Measurements from ENCODE around the gene ABCA4.
A peak's percentile ranks its signal among the peaks of the same experiment; 100 is the strongest.

The ABCA4 gene

GRCh38 chr1:94079989-94080388 lies 41.0 kb downstream of the ABCA4 start:
- FAIRE-seq = no peak

- FAIRE-seq = no peak
Measured at GRCh38 chr1:94079080-94079940, 41.6 kb downstream of the ABCA4 start.

GRCh38 chr1:94072840-94073522 lies 48.0 kb downstream of the ABCA4 start:
- no peak for FAIRE-seq

- no peak for FAIRE-seq
Measured at GRCh38 chr1:94071976-94072375, 49.0 kb downstream of the ABCA4 start.

- FAIRE-seq = no peak
Measured at GRCh38 chr1:94071391-94071790, 49.6 kb downstream of the ABCA4 start.

- no peak for FAIRE-seq
Measured at GRCh38 chr1:94070865-94071264, 50.1 kb downstream of the ABCA4 start.

- FAIRE-seq = no peak
Measured at GRCh38 chr1:94069919-94070285, 51.0 kb downstream of the ABCA4 start.

GRCh38 chr1:94068999-94069918 lies 51.7 kb downstream of the ABCA4 start:
- peak; percentile 79 for FAIRE-seq

GRCh38 chr1:94068096-94068998 lies 52.6 kb downstream of the ABCA4 start:
- no peak for FAIRE-seq

- FAIRE-seq = no peak
Measured at GRCh38 chr1:94067196-94067595, 53.8 kb downstream of the ABCA4 start.

- FAIRE-seq = no peak
Measured at GRCh38 chr1:94063379-94063778, 57.6 kb downstream of the ABCA4 start.

GRCh38 chr1:94061513-94062443 lies 59.2 kb downstream of the ABCA4 start:
- peak; percentile 91 for FAIRE-seq

GRCh38 chr1:94060720-94061119 lies 60.2 kb downstream of the ABCA4 start:
- no peak for FAIRE-seq

- FAIRE-seq = no peak
Measured at GRCh38 chr1:94058766-94059165, 62.2 kb downstream of the ABCA4 start.

- FAIRE-seq = no peak
Measured at GRCh38 chr1:94056996-94057395, 64.0 kb downstream of the ABCA4 start.

GRCh38 chr1:94056171-94056570 lies 64.8 kb downstream of the ABCA4 start:
- FAIRE-seq = no peak

GRCh38 chr1:94055459-94056122 lies 65.4 kb downstream of the ABCA4 start:
- no peak for FAIRE-seq

GRCh38 chr1:94050675-94051074 lies 70.3 kb downstream of the ABCA4 start:
- no peak for FAIRE-seq

GRCh38 chr1:94050254-94050653 lies 70.7 kb downstream of the ABCA4 start:
- FAIRE-seq = no peak

GRCh38 chr1:94049791-94050190 lies 71.2 kb downstream of the ABCA4 start:
- FAIRE-seq = no peak
